ENCODE measurements around the gene TBX19. TPM values are rescaled to one million over a fixed set of nuclear protein-coding genes. Genes with fewer than 3 reads are reported as not detected.

TBX19 gene
- total and polyA plus RNA-seq, 2 of the 4 experiments (the other 2 are of a cell fraction) = 0.18 to 0.89 TPM

DNA sequence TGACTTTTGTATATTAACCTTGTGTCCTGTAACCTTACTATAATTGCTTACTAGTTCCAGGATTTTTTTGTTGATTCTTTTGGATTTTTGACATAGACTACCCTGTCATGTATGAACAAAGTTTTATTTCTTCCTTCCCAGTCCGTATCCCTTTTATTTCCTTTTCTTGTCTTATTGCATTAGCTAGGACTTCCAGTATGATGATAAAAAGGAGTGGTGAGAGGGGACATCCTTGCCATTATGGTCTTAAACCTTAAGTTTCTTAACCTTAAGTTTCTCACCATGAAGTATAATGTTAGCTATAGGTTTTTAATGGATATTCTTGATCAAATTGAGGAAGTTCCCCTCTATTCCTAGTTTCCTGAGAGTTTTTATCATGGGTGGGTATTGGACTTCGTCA, 24.5 kb upstream of the TBX19 start:
- Histone ChIP-seq H2AK9ac (replicated peaks; ENCODE audit: low read depth, low read length, poor library complexity) (no peak overlapping the region), H3K23ac (ENCODE audit: low read depth, low read length) (no peak overlapping the region), H3K9me1 (ENCODE audit: insufficient read depth, low read length) (peaks cover 4% of the 10 kb centered on the region), H2AK5ac (ENCODE audit: low read depth, low read length) (no peak overlapping the region), H4K91ac (ENCODE audit: insufficient read depth, low read depth, low read length) (no peak overlapping the region), H4K5ac (ENCODE audit: low read depth, low read length) (no peak overlapping the region), H3K9me3 (ENCODE audit: control insufficient read depth, insufficient read depth, low read length) (peaks cover 4% of the 10 kb centered on the region), H2BK5ac (ENCODE audit: low read depth, low read length, poor library complexity, severe bottlenecking) (no peak overlapping the region), H3K4me2 (ENCODE audit: low read depth, low read length) (no peak overlapping the region), H3K4me3 (ENCODE audit: insufficient read depth, low read depth, low read length) (no peak overlapping the region), H3K27me3 (ENCODE audit: control insufficient read depth, insufficient read depth, low read length) (no peaks in the 10 kb centered on the region), H3K18ac (ENCODE audit: low read depth, low read length) (no peak overlapping the region), H2BK120ac (ENCODE audit: low read depth, low read length) (no peak overlapping the region), H3K56ac (ENCODE audit: extremely low read depth, insufficient read depth, low read length) (no peak overlapping the region), H3K9ac (ENCODE audit: low read depth, low read length) (no peak overlapping the region), H3K79me1 (ENCODE audit: low read depth in 1 of 2, low read length in 2 of 2) (peaks cover 7 to 9% of the 10 kb centered on the region in 2 experiments; a peak in 2 of 4 replicates), H3K14ac (replicated peaks; ENCODE audit: low read depth, low read length) (no peak overlapping the region), H3K4ac (ENCODE audit: low read depth, low read length) (no peak overlapping the region), H3K36me3 (ENCODE audit: control insufficient read depth, insufficient read depth, low read length) (0 out of 2 replicates have a peak, but pooled peaks cover 2% of the 10 kb centered on the region), H2BK20ac (ENCODE audit: low read depth, low read length) (no peak overlapping the region), H3K4me1 (ENCODE audit: control insufficient read depth, insufficient read depth, low read length) (peaks cover 3% of the 10 kb centered on the region), H2BK15ac (ENCODE audit: low read depth, low read length) (no peak overlapping the region), H4K20me1 (ENCODE audit: insufficient read depth, low read length) (no peaks in the 10 kb centered on the region; the same call in 1 of the 2 replicates), H3K27ac (ENCODE audit: insufficient read depth, low read length) (no peak overlapping the region), H4K8ac (ENCODE audit: low read depth in 2 of 2, low read length in 2 of 2) (no peak overlapping the region), H2AFZ (replicated peaks; ENCODE audit: low read length, poor library complexity) (no peak overlapping the region)
- 100% methylated on average over 1 of the region's 2 CpGs; no CpG with 5 or more reads in 1 of the 2 experiments for WGBS, 2 experiments (ENCODE audit: extremely low coverage in 2 of 2, insufficient read length in 1 of 2)
- no TSS peak for BruUV-seq (replicated peaks)
- ChIA-PET POLR2A (ENCODE audit: unreplicated experiment) (no interaction called here), CTCF (no interaction called here)
- ATAC-seq (ENCODE audit: low read depth) = no peak
- dilution Hi-C loops (cut with HindIII; ENCODE audit: low sequenced_read_pairs, unreplicated experiment) (no loop called here), intact Hi-C loops (cut with micrococcal nuclease) (no loop called here), in situ Hi-C loops (cut with MboI; ENCODE audit: low sequenced_read_pairs) (no loop called here)
- DNase-seq = no peak
- TF ChIP-seq, protein P1, sequence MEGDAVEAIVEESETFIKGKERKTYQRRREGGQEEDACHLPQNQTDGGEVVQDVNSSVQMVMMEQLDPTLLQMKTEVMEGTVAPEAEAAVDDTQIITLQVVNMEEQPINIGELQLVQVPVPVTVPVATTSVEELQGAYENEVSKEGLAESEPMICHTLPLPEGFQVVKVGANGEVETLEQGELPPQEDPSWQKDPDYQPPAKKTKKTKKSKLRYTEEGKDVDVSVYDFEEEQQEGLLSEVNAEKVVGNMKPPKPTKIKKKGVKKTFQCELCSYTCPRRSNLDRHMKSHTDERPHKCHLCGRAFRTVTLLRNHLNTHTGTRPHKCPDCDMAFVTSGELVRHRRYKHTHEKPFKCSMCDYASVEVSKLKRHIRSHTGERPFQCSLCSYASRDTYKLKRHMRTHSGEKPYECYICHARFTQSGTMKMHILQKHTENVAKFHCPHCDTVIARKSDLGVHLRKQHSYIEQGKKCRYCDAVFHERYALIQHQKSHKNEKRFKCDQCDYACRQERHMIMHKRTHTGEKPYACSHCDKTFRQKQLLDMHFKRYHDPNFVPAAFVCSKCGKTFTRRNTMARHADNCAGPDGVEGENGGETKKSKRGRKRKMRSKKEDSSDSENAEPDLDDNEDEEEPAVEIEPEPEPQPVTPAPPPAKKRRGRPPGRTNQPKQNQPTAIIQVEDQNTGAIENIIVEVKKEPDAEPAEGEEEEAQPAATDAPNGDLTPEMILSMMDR (conservative IDR thresholded peaks at IDR 0.05; ENCODE audit: low read depth, low read length) = no peak
- no peak for TF ChIP-seq MAFK (IDR thresholded peaks at IDR 0.05; ENCODE audit: low read depth, low read length)
